GM18907 (cell line): ENCODE measurements around the gene DENND1A.

Experiments used
- ATAC-seq: cut with Tn5 transposase; IDR thresholded peaks from one replicate; pipeline ENCODE4 v1.9.1; 2021; ENCODE audit warnings: mild to moderate bottlenecking, moderate library complexity; ENCODE audit not compliant: unreplicated experiment

The DENND1A gene

DNA sequence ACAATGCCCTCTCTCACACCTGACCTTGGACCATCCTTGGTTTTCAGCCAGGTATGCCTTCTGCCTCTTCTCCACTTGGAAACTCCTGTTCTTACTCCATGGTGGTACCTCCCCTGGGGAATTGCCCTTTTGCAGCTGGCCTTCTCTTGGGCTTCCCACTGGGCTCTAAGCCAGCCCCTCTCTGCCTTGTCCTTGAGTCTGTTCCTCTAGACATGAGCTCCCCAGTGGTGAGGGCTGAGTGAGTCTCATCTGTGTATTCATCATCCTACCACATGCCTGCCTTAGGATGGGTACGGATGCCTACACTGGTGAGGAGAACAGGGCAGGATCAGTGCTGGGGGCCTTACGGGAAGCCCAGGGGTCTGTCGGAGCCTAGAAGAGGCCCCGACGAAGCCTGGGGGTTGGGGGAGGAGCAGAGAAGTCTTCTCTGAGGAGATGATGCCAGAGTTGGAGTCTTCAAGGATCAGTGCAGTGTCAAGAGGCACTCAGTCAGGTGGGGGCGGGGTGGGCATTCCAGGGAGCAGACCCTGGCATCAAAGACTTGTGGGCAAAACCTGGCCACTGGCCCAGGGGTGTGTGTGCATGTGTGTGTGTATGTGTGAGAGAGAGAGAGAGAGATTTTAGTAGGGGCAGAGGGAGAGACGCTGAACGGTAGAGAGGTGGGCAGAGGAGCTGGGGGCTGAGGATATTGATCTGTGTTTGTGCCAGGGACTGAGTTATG lies 579.2 kb downstream of the DENND1A start:
- no peak for ATAC-seq

DNA sequence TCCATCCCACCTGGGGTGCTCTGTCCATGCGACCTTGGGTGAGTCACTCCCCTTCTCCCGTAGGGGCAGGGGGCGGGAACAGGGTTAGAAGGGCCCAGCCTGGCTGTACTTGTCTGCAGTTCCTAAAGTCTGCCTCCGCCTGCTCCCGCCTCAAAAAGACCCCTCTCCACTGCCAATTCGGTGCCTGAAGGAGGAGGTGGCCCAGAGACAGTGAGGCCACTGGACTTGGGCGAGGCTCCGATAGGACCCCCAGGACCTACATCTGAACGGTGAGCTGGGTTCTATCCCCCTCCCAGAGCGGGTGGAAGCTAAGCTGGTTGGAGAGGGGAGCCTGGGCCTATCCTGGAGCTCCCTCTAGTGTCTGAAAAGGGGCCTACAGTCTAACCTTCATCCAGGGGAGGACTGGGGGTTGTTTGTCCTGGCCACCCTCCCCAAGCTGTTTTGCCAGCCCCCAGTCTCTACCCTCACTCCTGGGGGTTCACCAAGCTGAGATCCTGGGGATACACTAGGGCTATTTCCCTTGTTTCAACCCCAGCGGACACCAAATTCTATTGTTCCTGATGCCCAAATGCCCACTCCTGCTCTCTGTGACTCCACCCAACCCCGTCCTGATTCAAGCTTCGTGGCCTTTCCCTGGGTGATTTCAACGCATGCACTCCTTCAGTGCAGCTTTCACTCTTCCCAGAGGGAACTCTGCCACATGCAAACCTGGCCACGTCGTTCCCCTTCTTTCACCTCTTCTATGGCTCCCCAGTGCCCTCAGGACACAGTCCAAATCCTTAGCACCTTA lies 580.0 kb downstream of the DENND1A start:
- ATAC-seq: peak; percentile 57

GRCh38 chr9:123349033-123349432 lies 580.9 kb downstream of the DENND1A start:
- no peak for ATAC-seq

DNA sequence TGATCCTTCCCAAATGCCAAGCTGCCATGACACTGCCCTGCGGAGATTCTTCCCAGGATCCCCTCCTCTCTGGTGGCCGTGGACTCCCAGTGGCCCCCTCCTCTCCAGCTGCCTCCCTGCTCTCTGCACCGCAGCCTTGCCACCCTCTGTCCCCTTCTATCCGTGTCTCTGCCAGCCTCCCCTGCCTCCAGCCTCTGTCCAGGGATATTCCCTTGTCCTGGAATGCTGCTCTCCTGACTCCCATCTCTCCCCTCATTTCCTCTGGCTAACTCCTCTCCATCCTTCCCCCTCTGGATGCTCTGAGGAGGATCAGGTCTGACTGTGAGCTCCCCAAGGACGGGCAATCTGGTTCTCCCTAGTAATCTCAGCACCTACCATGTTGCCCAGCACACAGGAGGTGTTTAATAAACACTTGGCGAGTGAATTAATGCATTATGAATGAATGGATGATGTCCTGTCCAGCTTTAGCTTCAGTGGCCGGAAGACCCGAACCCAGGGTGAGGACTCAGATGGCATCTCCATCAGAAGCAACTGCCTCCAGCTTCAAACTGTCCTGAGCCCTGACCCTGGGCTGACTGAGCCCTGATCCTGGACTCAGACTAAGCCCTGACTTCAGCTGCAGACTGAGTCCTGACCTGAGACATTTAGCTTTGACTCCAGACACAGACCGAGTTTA lies 581.5 kb downstream of the DENND1A start:
- no peak for ATAC-seq

- ATAC-seq: no peak
Measured at GRCh38 chr9:123347289-123348060, 582.5 kb downstream of the DENND1A start.

- ATAC-seq: no peak
Measured at GRCh38 chr9:123346826-123347225, 583.1 kb downstream of the DENND1A start.

GRCh38 chr9:123346026-123346425 lies 583.9 kb downstream of the DENND1A start:
- no peak for ATAC-seq

DNA sequence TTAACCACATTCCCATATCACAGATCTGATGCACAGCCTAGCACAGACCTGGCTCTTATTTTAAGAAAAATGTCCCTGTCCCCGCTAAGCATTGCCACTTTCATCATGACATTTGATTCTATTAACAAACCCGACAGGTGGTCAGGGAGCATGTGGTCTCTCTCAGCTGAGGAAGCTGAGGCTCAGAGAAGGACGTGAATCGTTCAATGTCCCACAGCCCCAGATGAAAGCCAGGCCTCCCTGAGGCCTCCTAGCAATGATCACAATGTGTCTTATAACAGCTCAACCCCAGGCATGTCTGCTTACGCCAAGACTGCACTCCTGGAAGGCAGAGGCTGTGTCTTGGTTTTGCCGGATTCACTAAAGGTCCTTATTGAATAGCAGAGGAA lies 584.4 kb downstream of the DENND1A start:
- no peak for ATAC-seq

DNA sequence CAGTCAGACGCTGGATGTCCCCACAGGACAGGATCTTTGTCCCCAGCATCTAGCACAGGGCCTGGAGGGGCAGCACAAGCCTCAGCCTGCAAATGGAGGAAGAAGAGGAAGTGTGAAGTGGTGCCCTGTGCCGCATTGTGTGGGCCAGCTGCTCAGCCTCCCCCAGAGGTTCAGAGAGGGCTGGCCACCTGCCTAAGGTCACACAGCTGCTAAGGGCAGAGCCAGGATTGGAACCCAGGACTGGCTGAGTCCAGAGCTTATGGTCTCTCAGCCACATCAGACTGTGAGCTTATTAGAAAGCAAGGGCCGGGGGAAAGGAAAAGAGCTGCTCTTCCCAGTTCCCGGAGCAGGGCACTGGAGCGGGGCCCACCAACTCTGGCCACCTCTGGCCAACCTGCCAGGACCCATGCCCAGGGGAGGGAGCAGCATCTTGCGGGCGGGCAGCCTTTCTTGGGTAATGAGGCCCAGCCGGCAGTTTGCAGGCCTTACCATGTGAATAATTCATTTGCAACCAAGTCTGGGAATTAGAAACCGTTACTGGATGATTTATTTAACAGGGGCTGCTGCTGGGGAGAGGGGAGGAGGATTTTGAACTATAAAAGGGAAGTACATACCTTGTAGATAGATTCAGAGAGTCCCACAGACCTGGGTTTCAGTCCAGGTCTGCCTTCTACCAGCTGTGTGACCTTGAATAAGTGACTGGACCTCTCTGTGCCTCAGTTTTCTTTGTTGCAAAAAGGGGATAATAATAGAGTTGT lies 585.6 kb downstream of the DENND1A start:
- no peak for ATAC-seq

DNA sequence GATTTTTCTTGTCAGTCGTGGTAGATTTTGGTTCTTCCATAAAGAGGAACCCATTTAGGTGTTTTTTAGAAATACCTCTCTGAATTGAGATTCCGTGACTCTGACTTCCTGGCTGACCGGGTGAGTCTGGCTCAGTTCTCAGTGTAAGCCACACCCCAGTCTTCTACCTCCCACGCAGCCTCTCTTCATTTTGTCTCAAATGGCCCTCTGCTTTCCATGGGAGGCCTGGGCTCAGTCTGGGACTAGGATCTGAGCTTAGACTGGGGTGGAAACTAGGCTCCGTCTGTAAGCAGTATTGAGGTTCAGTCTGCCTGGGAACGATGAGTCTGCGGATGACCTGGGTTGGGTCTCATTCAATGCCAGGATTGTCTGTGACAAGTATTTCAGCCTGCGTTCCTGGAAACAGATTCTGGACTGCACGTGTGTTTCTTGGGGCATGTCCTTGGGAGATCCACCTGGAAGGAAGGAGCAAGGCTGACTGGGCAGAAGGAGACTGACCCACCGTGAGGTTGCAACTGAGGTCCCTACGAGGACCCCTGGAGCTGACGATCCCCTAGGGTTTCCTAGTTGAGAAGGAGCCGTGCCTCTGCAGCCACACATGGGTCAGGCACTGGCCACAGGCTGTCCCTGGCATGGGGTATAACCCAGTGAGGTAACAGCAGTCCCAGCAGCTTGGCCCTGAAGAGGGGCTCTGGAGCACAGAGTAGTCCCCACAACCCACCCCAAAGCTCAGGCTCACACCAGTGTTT lies 586.3 kb downstream of the DENND1A start:
- peak; percentile 22 for ATAC-seq

- ATAC-seq: no peak
Measured at GRCh38 chr9:123342247-123342646, 587.7 kb downstream of the DENND1A start.

GRCh38 chr9:123341816-123342215 lies 588.1 kb downstream of the DENND1A start:
- ATAC-seq: no peak

- peak; percentile 51 for ATAC-seq
Measured at GRCh38 chr9:123339666-123340510, 590.0 kb downstream of the DENND1A start.

DNA sequence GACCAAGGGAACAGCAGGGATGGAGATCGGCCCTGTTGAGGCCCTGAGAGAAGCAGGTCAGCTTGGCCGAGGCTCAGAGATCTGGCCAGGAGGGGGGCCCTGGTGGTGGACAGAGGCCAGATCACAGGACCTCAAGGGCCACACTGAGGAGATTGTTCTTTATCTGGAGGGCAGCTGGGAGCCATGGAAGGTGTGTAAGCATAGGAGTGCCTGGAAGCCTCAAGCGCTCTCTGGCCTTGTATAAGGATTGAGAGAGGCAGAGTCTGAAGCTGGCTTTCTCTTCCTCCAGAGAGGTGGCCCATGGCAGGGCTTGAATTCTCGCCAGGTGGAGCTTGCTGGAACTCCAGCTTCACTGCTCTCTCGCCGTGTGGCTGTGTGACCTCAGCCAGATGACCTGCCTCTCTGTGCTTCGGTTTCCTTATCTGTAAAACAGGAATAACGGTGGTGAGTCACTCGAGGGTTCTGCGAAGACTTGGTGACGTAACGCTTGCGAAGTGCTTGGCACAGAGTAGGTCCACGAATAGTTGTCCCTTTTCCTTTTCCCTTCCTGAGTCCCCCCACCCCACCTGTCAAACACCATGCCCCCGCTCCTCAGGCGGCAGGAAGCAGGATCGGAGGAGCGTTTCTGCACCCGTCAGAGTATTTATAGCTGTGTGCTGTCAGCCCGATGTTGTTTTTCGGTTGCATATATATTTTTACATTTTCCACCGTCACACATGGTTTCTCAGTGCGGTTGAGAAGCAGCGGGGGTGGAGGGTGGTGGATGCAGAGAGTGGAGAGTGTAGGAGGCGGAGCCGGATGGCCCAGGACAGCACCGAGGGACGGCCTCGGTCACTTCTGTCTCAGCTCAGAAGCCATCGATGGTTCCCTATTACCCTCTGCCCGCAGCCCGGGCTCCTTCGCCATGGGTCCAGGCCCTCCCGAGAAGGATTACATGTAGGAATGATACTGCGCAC lies 590.9 kb downstream of the DENND1A start:
- peak; percentile 72 for ATAC-seq

DNA sequence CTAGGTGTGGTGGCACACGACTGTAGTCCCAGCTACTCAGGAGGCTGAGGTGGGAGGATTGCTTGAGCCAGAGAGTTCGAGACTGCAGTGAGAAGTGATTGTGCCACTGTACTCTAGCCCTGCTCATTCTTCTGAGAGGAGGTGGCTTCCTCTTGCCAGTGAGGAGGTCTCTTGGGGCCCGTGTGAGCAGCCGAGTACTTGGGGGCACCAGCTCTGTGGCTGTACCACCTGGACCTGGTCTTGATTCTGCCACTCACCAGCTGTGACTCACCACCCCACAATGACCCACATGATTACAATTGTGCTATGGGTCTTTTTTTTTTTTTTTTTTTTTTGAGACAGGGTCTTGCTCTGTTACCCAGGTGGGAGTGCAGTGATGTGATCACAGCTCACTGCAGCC lies 592.0 kb downstream of the DENND1A start:
- no peak for ATAC-seq

GRCh38 chr9:123336959-123337358 lies 593.0 kb downstream of the DENND1A start:
- no peak for ATAC-seq

DNA sequence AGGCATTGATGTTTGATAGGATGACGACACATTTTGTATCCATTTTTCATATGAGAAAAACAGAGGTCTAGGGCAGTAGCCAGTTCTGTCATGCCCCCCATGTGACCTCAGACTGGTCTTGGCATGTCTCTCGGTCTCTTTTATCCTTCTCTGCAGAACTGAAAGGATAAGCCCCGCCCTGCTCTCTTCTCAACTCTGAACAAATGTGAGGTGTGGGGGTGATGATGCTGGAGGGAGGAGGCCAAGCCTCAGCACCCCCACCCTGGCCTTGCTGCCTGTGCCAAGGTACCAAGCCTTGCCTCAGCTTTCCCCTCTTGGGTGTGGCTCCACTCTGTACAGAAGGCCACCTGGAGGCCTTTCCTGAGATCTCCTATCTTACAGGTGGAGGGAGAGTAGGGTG lies 593.5 kb downstream of the DENND1A start:
- ATAC-seq: no peak

DNA sequence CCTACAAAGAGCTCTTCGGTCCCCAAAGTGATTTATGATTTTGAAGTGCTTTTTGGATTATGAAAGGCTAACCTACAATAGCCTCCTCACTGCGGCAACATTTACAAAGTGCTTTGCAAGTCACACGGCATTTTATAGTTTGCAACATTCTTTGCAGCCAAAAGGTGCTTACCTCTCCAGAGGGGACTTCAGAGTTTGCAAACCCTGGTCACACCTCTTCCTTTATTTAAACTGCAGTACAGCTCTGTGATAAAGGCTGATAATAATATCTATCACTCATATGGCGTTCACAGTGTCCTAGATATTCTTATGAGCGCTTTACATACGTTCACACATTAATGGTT lies 594.0 kb downstream of the DENND1A start:
- no peak for ATAC-seq
